ENCODE measurements around the gene TPGS2.

GRCh38 chr18:36819621-36820020 lies 9.2 kb downstream of the TPGS2 start:
- TF ChIP-seq CTCF (IDR thresholded peaks at IDR 0.05; ENCODE audit: low read length) (no peak), EZH2phosphoT487 (IDR thresholded peaks at IDR 0.05; ENCODE audit: low read length) (no peak)
